Kidney (tissue), 14 donors: Measurements from ENCODE around the gene FGD2. TPM values are rescaled to one million over a fixed set of nuclear protein-coding genes. Genes with fewer than 3 reads are reported as not detected.

ENCODE experiments used
- DNase-seq, 5 donors: peaks; one replicate each; pipeline ENCODE4 v3.0.0-alpha.2; 2013 to 2020
- FAIRE-seq: peaks from 2 replicates; lab custom pipeline; 2012; peaks lifted over from hg19 to GRCh38; lab: Jason Lieb, UNC
- H3K27ac ChIP-seq, 2 donors: one replicate each; pipeline ENCODE4 v1.7.0; 2013; ENCODE audit warnings: low read depth in 2 of 2, low read length in 2 of 2, inconsistent platforms in 1 of 2
- H3K27me3 ChIP-seq: one replicate; pipeline ENCODE4 v1.7.1; 2013; ENCODE audit warnings: low read length, inconsistent platforms; ENCODE audit not compliant: control insufficient read depth, insufficient read depth
- H3K36me3 ChIP-seq, 3 donors: one replicate each; pipeline versions ENCODE4 v1.7.0 to v1.7.1; 2013; ENCODE audit warnings: low read length in 3 of 3, control low read depth in 1 of 3, inconsistent platforms in 1 of 3; ENCODE audit not compliant: insufficient read depth in 3 of 3, control insufficient read depth in 2 of 3
- H3K4me1 ChIP-seq, 3 donors: one replicate each; pipeline versions ENCODE4 v1.7.0 to v1.7.1; 2013; ENCODE audit warnings: low read length in 3 of 3, inconsistent platforms in 1 of 3, low read depth in 1 of 3; ENCODE audit not compliant: control insufficient read depth in 2 of 3, insufficient read depth in 2 of 3
- H3K4me3 ChIP-seq, 3 donors: one replicate each; pipeline versions ENCODE4 v1.7.0 to v1.8.1; 2013; ENCODE audit warnings: low read length in 3 of 3, control low read depth in 1 of 3, inconsistent platforms in 1 of 3
- H3K9ac ChIP-seq, 3 donors: one replicate each; pipeline versions ENCODE4 v1.7.0 to v1.7.1; 2013; ENCODE audit warnings: low read length in 3 of 3, control low read depth in 1 of 3, inconsistent platforms in 1 of 3
- H3K9me3 ChIP-seq, 3 donors: one replicate each; pipeline versions ENCODE4 v1.7.0 to v1.7.1; 2013; ENCODE audit warnings: low read length in 3 of 3, control low read depth in 1 of 3, inconsistent platforms in 1 of 3; ENCODE audit not compliant: control insufficient read depth in 2 of 3, insufficient read depth in 1 of 3
- CTCF ChIP-seq: IDR thresholded peaks from 3 replicates; pipeline ENCODE4 v1.5.1; 2012; ENCODE audit warnings: mild to moderate bottlenecking, moderate library complexity, borderline replicate concordance; ENCODE audit not compliant: insufficient read depth; ENCODE audit errors: extremely low read depth
- intact Hi-C: fragments of 100-400 bp; cut with DNase I; formaldehyde crosslinking; loops from one replicate; pipeline ENCODE4 v1.11.1; 2022
- polyA plus RNA-seq: library from polyadenylated mRNA; stranded (reverse); fragments of 350-450 nt; fragmentation: Illumina TruSeq; extraction: RNeasy Lipid Tissue Mini Kit (QIAGEN cat#74804); gene quantifications from one replicate; pipeline ENCODE4 v1.2.3, GENCODE V29; 2014; ENCODE audit warnings: low read depth, low replicate concordance; ENCODE audit not compliant: insufficient read depth
- total RNA-seq: library from RNA; stranded (reverse); fragmentation: NEBNext Ultra II Directional; extraction: Animal tissue kit (Norgen Biotek cat#: 25700); gene quantifications from one replicate; pipeline ENCODE4 v1.2.1, GENCODE V29; 2021
- donor health status: control.
- donor health status: control.
- donor health status: control.
- donor health status: control.
- donor health status: control.
- donor health status: DM: yes; HTN: yes; CAD: no.
- donor health status: Normal renal cell carcinoma (clear cell type).

Gene FGD2
- total and polyA plus RNA-seq, 2 donors from 2014 or later, result 0.97 to 49.5 TPM

GRCh38 chr6:37008484-37009465 is 3.3 kb downstream of the FGD2 start:
- H3K27ac ChIP-seq, result no peak overlapping the region
- H3K36me3 ChIP-seq, result no peaks in the 10 kb centered on the region
- no peaks in the 10 kb centered on the region for H3K9me3 ChIP-seq
- peaks cover 0 to 5% (median 3%) of the 10 kb centered on the region in 3 donors for H3K4me1 ChIP-seq
- intact Hi-C loops, result no loop called here
- no peaks in the 10 kb centered on the region for H3K27me3 ChIP-seq
- H3K9ac ChIP-seq, result no peak overlapping the region
- TF ChIP-seq CTCF, result no peak
- no peak overlapping the region for H3K4me3 ChIP-seq
- FAIRE-seq (no peak), DNase-seq (no peak)

GRCh38 chr6:37010402-37010892 is 5.0 kb downstream of the FGD2 start:
- H3K4me3 ChIP-seq, result no peak overlapping the region
- H3K9me3 ChIP-seq, result no peaks in the 10 kb centered on the region
- DNase-seq, result no peak
- H3K27me3 ChIP-seq, result no peaks in the 10 kb centered on the region
- no peak overlapping the region for H3K27ac ChIP-seq
- TF ChIP-seq CTCF, result no peak
- intact Hi-C loops, result loop anchor here (10.0 kb wide), 1 partner anchor 126 kb away; the partner anchor contains the start of gene C6orf89
- H3K9ac ChIP-seq, result no peak overlapping the region
- no peaks in the 10 kb centered on the region for H3K36me3 ChIP-seq
- no peak for FAIRE-seq
- peaks cover 0 to 5% (median 0%) of the 10 kb centered on the region in 3 donors for H3K4me1 ChIP-seq

- DNase-seq, result no peak
- no peaks in the 10 kb centered on the region for H3K9me3 ChIP-seq
- H3K4me1 ChIP-seq, result peaks cover 0 to 3% (median 0%) of the 10 kb centered on the region in 3 donors
- H3K4me3 ChIP-seq, result no peak overlapping the region
- TF ChIP-seq CTCF, result no peak
- H3K9ac ChIP-seq, result no peak overlapping the region
- intact Hi-C loops, result loop anchor here (10.0 kb wide), 1 partner anchor 127 kb away; the partner anchor contains the start of gene C6orf89
- H3K27me3 ChIP-seq, result no peaks in the 10 kb centered on the region
- H3K36me3 ChIP-seq, result no peaks in the 10 kb centered on the region
- no peak overlapping the region for H3K27ac ChIP-seq
- FAIRE-seq, result no peak
Measured at GRCh38 chr6:37011656-37012378, 6.4 kb downstream of the FGD2 start.
